ENCODE data around the gene LAMA5.
"Not testable (repeated sequence)": the region's sequence is repeated elsewhere in the genome, so short reads cannot be mapped to it uniquely, and the experiment has no call there.

LAMA5 gene

GRCh38 chr20:62374331-62375152 is 7.4 kb upstream of the LAMA5 start:
- DNase-seq: no peak
- peaks cover 10% of the 10 kb centered on the region for H3K9me3 Mint-ChIP-seq
- TF ChIP-seq CTCF (IDR thresholded peaks at IDR 0.05): no peak
- peaks cover 4% of the 10 kb centered on the region for H3K36me3 Mint-ChIP-seq (ENCODE audit: low read depth)
- H3K27ac Mint-ChIP-seq: peak overlapping the region; percentile 90
- peaks cover 44% of the 10 kb centered on the region for H3K4me1 Mint-ChIP-seq
- H3K27me3 Mint-ChIP-seq (ENCODE audit: low read depth, poor library complexity): no peaks in the 10 kb centered on the region
- H3K4me3 Mint-ChIP-seq: peak overlapping the region; percentile 39

- DNase-seq; H3K4me3 Mint-ChIP-seq; H3K36me3 Mint-ChIP-seq (ENCODE audit: low read depth); H3K27me3 Mint-ChIP-seq (ENCODE audit: low read depth, poor library complexity); H3K27ac Mint-ChIP-seq; H3K9me3 Mint-ChIP-seq: not testable (repeated sequence)
- H3K4me1 Mint-ChIP-seq: peaks cover 51% of the 10 kb centered on the region
These were observed 6.6 kb upstream of the LAMA5 start for GRCh38 chr20:62373631-62374179.

GRCh38 chr20:62372042-62372993 is 5.2 kb upstream of the LAMA5 start:
- Mint-ChIP-seq H3K9me3 (peaks cover 10% of the 10 kb centered on the region), H3K4me3 (no peak overlapping the region), H3K36me3 (ENCODE audit: low read depth) (peaks cover 4% of the 10 kb centered on the region), H3K27me3 (ENCODE audit: low read depth, poor library complexity) (no peaks in the 10 kb centered on the region), H3K4me1 (peaks cover 55% of the 10 kb centered on the region), H3K27ac (no peak overlapping the region)
- TF ChIP-seq CTCF (IDR thresholded peaks at IDR 0.05): no peak
- DNase-seq: no peak

GRCh38 chr20:62371588-62372041 is 4.5 kb upstream of the LAMA5 start:
- DNase-seq: no peak
- Mint-ChIP-seq H3K27ac (no peak overlapping the region), H3K9me3 (peaks cover 10% of the 10 kb centered on the region), H3K27me3 (ENCODE audit: low read depth, poor library complexity) (no peaks in the 10 kb centered on the region), H3K4me1 (peaks cover 48% of the 10 kb centered on the region), H3K36me3 (ENCODE audit: low read depth) (peaks cover 4% of the 10 kb centered on the region), H3K4me3 (no peak overlapping the region)
- no peak for TF ChIP-seq CTCF (IDR thresholded peaks at IDR 0.05)

GRCh38 chr20:62370807-62371587 is 3.9 kb upstream of the LAMA5 start:
- Mint-ChIP-seq H3K9me3 (peaks cover 10% of the 10 kb centered on the region), H3K27ac (no peak overlapping the region), H3K4me3 (no peak overlapping the region), H3K36me3 (ENCODE audit: low read depth) (peaks cover 4% of the 10 kb centered on the region), H3K4me1 (peaks cover 44% of the 10 kb centered on the region), H3K27me3 (ENCODE audit: low read depth, poor library complexity) (no peaks in the 10 kb centered on the region)
- DNase-seq: no peak
- TF ChIP-seq CTCF (IDR thresholded peaks at IDR 0.05): no peak
